Panc1 (cell line): ENCODE data around the gene MACROD2.

Experiments
- CTCF ChIP-seq: fragments of 450-650 bp; IDR thresholded peaks from 2 replicates; pipeline ENCODE4 v1.5.1; 2017; ENCODE audit warnings: mild to moderate bottlenecking
- POLR2AphosphoS5 ChIP-seq: IDR thresholded peaks from 2 replicates; pipeline ENCODE4 v1.6.1; 2012; ENCODE audit warnings: mild to moderate bottlenecking, low read depth, low read length, moderate library complexity
- REST ChIP-seq, 2 experiments: IDR thresholded peaks; 2 replicates each; pipeline ENCODE4 v1.6.1; 2011 to 2012; ENCODE audit warnings: low read depth in 2 of 2, control low read depth in 1 of 2, low read length in 1 of 2, mild to moderate bottlenecking in 1 of 2, moderate library complexity in 1 of 2; ENCODE audit not compliant: insufficient read depth in 1 of 2
- SIN3A ChIP-seq: IDR thresholded peaks from 2 replicates; pipeline ENCODE4 v1.6.1; 2012; ENCODE audit warnings: low read depth, mild to moderate bottlenecking, low read length, moderate library complexity, borderline replicate concordance; ENCODE audit not compliant: insufficient read depth

GRCh38 chr20:15535863-15536262 lies 1540.5 kb downstream of the MACROD2 start:
- TF ChIP-seq CTCF (no peak), REST (IDR thresholded peaks at IDR 0.05; ENCODE audit: insufficient read depth in 1 of 2, low read depth in 2 of 2, low read length in 1 of 2) (no peak), POLR2AphosphoS5 (no peak), SIN3A (no peak)
